ENCODE measurements around the gene ZNF550.

The ZNF550 gene

GRCh38 chr19:57559404-57560025 lies at the start of gene ZNF550:
Gene ZNF550 (minus strand): TSS chr19:57559863. CDS start chr19:57559682, 181 bp downstream.
- peak in 13 of 14 donors; percentile 43 to 85 (median 74) for DNase-seq

- DNase-seq = no peak
Observed at GRCh38 chr19:57606931-57607330, 47.3 kb upstream of the ZNF550 start.

GRCh38 chr19:57599761-57600383 lies 40.2 kb upstream of the ZNF550 start, which contains the start of gene ZNF530:
Gene ZNF530 (plus strand): TSS chr19:57599885. CDS start chr19:57604346, 4,461 bp downstream.
- peak; percentile 52 to 92 (median 82) for DNase-seq

- no peak for DNase-seq
Observed at GRCh38 chr19:57599377-57599760, 39.7 kb upstream of the ZNF550 start.

- no peak for DNase-seq
Observed at GRCh38 chr19:57587529-57587928, 27.9 kb upstream of the ZNF550 start.

- DNase-seq = peak; percentile 40 to 96 (median 88)
Observed at GRCh38 chr19:57583521-57584416, 24.1 kb upstream of the ZNF550 start, which contains the start of gene ZIK1. Gene ZIK1 (plus strand): TSS chr19:57584145. CDS start chr19:57584357, 212 bp downstream.

GRCh38 chr19:57583104-57583520 lies 23.4 kb upstream of the ZNF550 start:
- peak in 1 of 14 donors; percentile 15 for DNase-seq

- DNase-seq = peak; percentile 73 to 99 (median 91)
Observed at GRCh38 chr19:57578487-57579205, 19.0 kb upstream of the ZNF550 start, which contains the start of gene ZNF416. Gene ZNF416 (minus strand): TSS chr19:57578911. CDS start chr19:57578704, 207 bp downstream.

- no peak for DNase-seq
Observed at GRCh38 chr19:57576661-57577060, 17.0 kb upstream of the ZNF550 start.

- DNase-seq = no peak
Observed at GRCh38 chr19:57572415-57572947, 12.8 kb upstream of the ZNF550 start.

- DNase-seq = no peak
Observed at GRCh38 chr19:57570707-57571106, 11.0 kb upstream of the ZNF550 start.

GRCh38 chr19:57566396-57567265 lies 7.0 kb upstream of the ZNF550 start:
- no peak for DNase-seq

GRCh38 chr19:57563547-57563946 lies 3.9 kb upstream of the ZNF550 start:
- no peak for DNase-seq

- peak in 1 of 14 donors; percentile 21 for DNase-seq
Observed at GRCh38 chr19:57560049-57560491, 407 bp upstream of the ZNF550 start.

- peak in 3 of 14 donors; percentile 2 to 24 (median 10) for DNase-seq
Observed at GRCh38 chr19:57559008-57559403, 657 bp downstream of the ZNF550 start.

- DNase-seq = no peak
Observed at GRCh38 chr19:57558525-57558924, 1.1 kb downstream of the ZNF550 start.

GRCh38 chr19:57557659-57558058 lies 2.0 kb downstream of the ZNF550 start:
- DNase-seq = no peak

- DNase-seq = no peak
Observed at GRCh38 chr19:57552432-57552831, 7.2 kb downstream of the ZNF550 start.

- no peak for DNase-seq
Observed at GRCh38 chr19:57546513-57546912, 13.2 kb downstream of the ZNF550 start.

- no peak for DNase-seq
Observed at GRCh38 chr19:57537953-57538547, 21.6 kb downstream of the ZNF550 start.
